B cell (primary cell): Measurements from ENCODE around the gene TBX1. TPM values are rescaled to one million over a fixed set of nuclear protein-coding genes. Genes with fewer than 3 reads are reported as not detected.

ENCODE experiments used
- ATAC-seq: fragments of 200-7000 bp; cut with Tn5 transposase; one replicate; pipeline ENCODE4 v1.10.0; 2021; ENCODE audit warnings: low read depth, mild to moderate bottlenecking, moderate number of reproducible peaks, moderate library complexity
- CTCF ChIA-PET: fragments of 350-600 bp; sonication (Branson Sonifier 250); formaldehyde crosslinking; loops from one replicate; lab custom pipeline; 2021; ENCODE audit warnings: antibody characterized with exemption, inconsistent platforms; lab: Charles Lee
- POLR2A ChIA-PET: fragments of 350-600 bp; sonication (Branson Sonifier 250); formaldehyde crosslinking; loops from one replicate; lab custom pipeline; 2021; ENCODE audit warnings: antibody characterized with exemption; lab: Charles Lee
- DNase-seq: peaks from one replicate; pipeline ENCODE4 v3.0.0; 2013
- H2AFZ ChIP-seq: 2 replicates; pipeline ENCODE4 v1.6.1; 2012; ENCODE audit warnings: mild to moderate bottlenecking, low read depth, low read length; ENCODE audit not compliant: insufficient read depth, poor library complexity, severe bottlenecking
- H3K27ac ChIP-seq, 2 donors: 1 replicate in 1 of 2; 2 replicates in 1 of 2; pipeline ENCODE4 v1.5.1; 2012 to 2013; ENCODE audit warnings: low read length in 2 of 2, mild to moderate bottlenecking in 2 of 2, moderate library complexity in 1 of 2
- H3K27me3 ChIP-seq, 4 experiments: fragments of 200-600 bp in 1 of 4; sonication (generic) in 1 of 4; replicated peaks in 1 of 4; 1 replicate in 2 of 4; 2 replicates in 2 of 4; pipeline versions ENCODE4 v1.6.1 to v1.7.0; 2013 to 2016; ENCODE audit warnings: low read length in 3 of 4, mild to moderate bottlenecking in 2 of 4, mixed read lengths in 1 of 4, moderate library complexity in 1 of 4; ENCODE audit not compliant: insufficient read depth in 4 of 4, control insufficient read depth in 3 of 4; ENCODE audit errors: control extremely low read depth in 1 of 4
- H3K36me3 ChIP-seq, 2 experiments: replicated peaks in 1 of 2; 1 replicate in 1 of 2; 2 replicates in 1 of 2; pipeline versions ENCODE4 v1.6.1 to v1.7.1; 2013; ENCODE audit warnings: low read length in 1 of 2; ENCODE audit not compliant: insufficient read depth in 2 of 2, control insufficient read depth in 1 of 2; ENCODE audit errors: control extremely low read depth in 1 of 2, extremely low read depth in 1 of 2
- H3K4me1 ChIP-seq, 2 donors: fragments of 200-600 bp in 1 of 2; sonication (generic) in 1 of 2; 1 replicate in 1 of 2; 2 replicates in 1 of 2; pipeline versions ENCODE4 v1.5.1 to v1.6.1; 2013 to 2017; ENCODE audit warnings: low read length in 2 of 2; ENCODE audit not compliant: control insufficient read depth in 2 of 2, insufficient read depth in 2 of 2
- H3K4me2 ChIP-seq: replicated peaks from 2 replicates; pipeline ENCODE3; 2012; ENCODE audit warnings: mild to moderate bottlenecking, low read depth, low read length; ENCODE audit not compliant: poor library complexity, severe bottlenecking
- H3K4me3 ChIP-seq, 5 experiments: fragments of 200-600 bp in 1 of 5; sonication (generic) in 1 of 5; 1 replicate in 3 of 5; 2 replicates in 2 of 5; pipeline versions ENCODE4 v1.5.1 to v1.7.0; 2011 to 2016; ENCODE audit warnings: low read length in 4 of 5, mild to moderate bottlenecking in 4 of 5, low read depth in 2 of 5, control low read depth in 1 of 5, moderate library complexity in 1 of 5; ENCODE audit not compliant: insufficient read depth in 1 of 5; ENCODE audit errors: control extremely low read depth in 1 of 5, extremely low read depth in 1 of 5
- H3K79me2 ChIP-seq: fragments of 200-600 bp; sonication (generic); one replicate; pipeline ENCODE4 v1.6.0; 2016; ENCODE audit warnings: low read length; ENCODE audit not compliant: control insufficient read depth, insufficient read depth
- H3K9ac ChIP-seq: fragments of 200-600 bp; sonication (generic); 2 replicates; pipeline ENCODE4 v1.6.1; 2017; ENCODE audit warnings: mild to moderate bottlenecking, low read length, moderate library complexity
- H3K9me3 ChIP-seq, 3 donors: one replicate each; pipeline versions ENCODE4 v1.6.1 to v1.7.1; 2013; ENCODE audit warnings: low read length in 2 of 3; ENCODE audit not compliant: control insufficient read depth in 2 of 3, insufficient read depth in 1 of 3; ENCODE audit errors: control extremely low read depth in 1 of 3
- H4K20me1 ChIP-seq: 2 replicates; pipeline ENCODE4 v1.6.0; 2012; ENCODE audit warnings: mild to moderate bottlenecking, low read length; ENCODE audit not compliant: insufficient read depth, control insufficient read depth, poor library complexity, severe bottlenecking
- H3K27ac Mint-ChIP-seq: one replicate; pipeline ENCODE4 v1.8.0; 2021; ENCODE audit warnings: mixed read lengths
- H3K27me3 Mint-ChIP-seq: one replicate; pipeline ENCODE4 v1.8.0; 2021; ENCODE audit warnings: mixed read lengths
- H3K4me1 Mint-ChIP-seq: one replicate; pipeline ENCODE4 v1.8.0; 2021; ENCODE audit warnings: mixed read lengths
- H3K4me3 Mint-ChIP-seq: one replicate; pipeline ENCODE4 v1.8.0; 2021; ENCODE audit warnings: mixed read lengths
- H3K9me3 Mint-ChIP-seq: one replicate; pipeline ENCODE4 v1.8.0; 2022; ENCODE audit warnings: mixed read lengths; ENCODE audit not compliant: insufficient read depth
- CTCF ChIP-seq: fragments of 200-600 bp; IDR thresholded peaks from one replicate; pipeline ENCODE4 v1.8.0; 2022; ENCODE audit warnings: antibody characterized with exemption, mild to moderate bottlenecking
- EZH2 ChIP-seq: IDR thresholded peaks from 2 replicates; pipeline ENCODE4 v1.6.1; 2012; ENCODE audit warnings: borderline replicate concordance, low read depth, mild to moderate bottlenecking, moderate library complexity, low read length; ENCODE audit not compliant: insufficient read depth, poor library complexity, severe bottlenecking
- WGBS: methylation state at CpG from one replicate; pipeline ENCODE4 v1.1.5; 2013; ENCODE audit warnings: missing lambda C conversion rate; ENCODE audit not compliant: insufficient coverage; 5-methylcytosine and 5-hydroxymethylcytosine counted together
- intact Hi-C: fragments of 100-400 bp; cut with micrococcal nuclease; formaldehyde crosslinking; loops from one replicate; pipeline ENCODE4 v1.10.0; 2022
- polyA plus RNA-seq: library from polyadenylated mRNA; depleted of rRNA; stranded (reverse); fragments of >200 nt; gene quantifications from 2 replicates; pipeline ENCODE4 v1.2.3, GENCODE V29; 2012
- total RNA-seq, 2 donors: library from RNA; stranded (reverse); fragments of 120-200 nt in 1 of 2; gene quantifications; 1 replicate in 1 of 2; 2 replicates in 1 of 2; pipeline versions ENCODE4 v1.2.3 to v1.2.4, GENCODE V29; 2013 to 2022

The TBX1 gene
- total and polyA plus RNA-seq, 2 donors (not counting 1 experiment from before 2014, with no cell fraction given) = not detected

- TF ChIP-seq EZH2 = no peak
- TF ChIP-seq CTCF = no peak
- Histone ChIP-seq H3K9ac (no peak overlapping the region), H3K36me3 (no peaks in the 10 kb centered on the region), H3K4me3 (no peak overlapping the region), H3K27me3 (peaks cover 0 to 73% (median 25%) of the 10 kb centered on the region in 4 experiments), H3K27ac (no peak overlapping the region), H3K79me2 (no peaks in the 10 kb centered on the region), H3K9me3 (peaks cover 0 to 22% (median 0%) of the 10 kb centered on the region in 3 donors), H4K20me1 (no peaks in the 10 kb centered on the region), H3K4me1 (peaks cover 23 to 38% of the 10 kb centered on the region in 2 donors), H3K4me2 (no peak overlapping the region), H2AFZ (peak overlapping the region; percentile 59)
- no peak overlapping the region for H3K27ac Mint-ChIP-seq
- WGBS = 93% methylated on average over 12 of the region's 12 CpGs
- DNase-seq (no peak), ATAC-seq (no peak)
- H3K4me1 Mint-ChIP-seq = peaks cover 19% of the 10 kb centered on the region
- no peaks in the 10 kb centered on the region for H3K9me3 Mint-ChIP-seq
- peak overlapping the region; percentile 74 for H3K4me3 Mint-ChIP-seq
- ChIA-PET POLR2A (no interaction called here), CTCF (interaction anchor here (0.8 to 1.7 kb wide), 2 partner anchors 11 to 191 kb away, joined by 4 read pairs; no protein-coding TSS in a partner anchor)
- peaks cover 38% of the 10 kb centered on the region for H3K27me3 Mint-ChIP-seq
- intact Hi-C loops = no loop called here
Measured at GRCh38 chr22:19719488-19720021, 41.0 kb upstream of the TBX1 start.

- peaks cover 0 to 22% (median 0%) of the 10 kb centered on the region in 3 donors for H3K9me3 ChIP-seq
- no peaks in the 10 kb centered on the region for H4K20me1 ChIP-seq
- no peak overlapping the region for H3K9ac ChIP-seq
- peaks cover 0 to 72% (median 23%) of the 10 kb centered on the region in 4 experiments for H3K27me3 ChIP-seq
- no peaks in the 10 kb centered on the region for H3K36me3 ChIP-seq
- DNase-seq (no peak), ATAC-seq (no peak)
- no peak overlapping the region for H3K27ac ChIP-seq
- TF ChIP-seq EZH2 = no peak
- TF ChIP-seq CTCF = no peak
- no peak overlapping the region for H3K27ac Mint-ChIP-seq
- H2AFZ ChIP-seq = no peak overlapping the region
- CTCF ChIA-PET = interaction anchor here (0.8 to 1.7 kb wide), 3 partner anchors 10 to 190 kb away, joined by 4 read pairs; no protein-coding TSS in a partner anchor
- peak overlapping the region; percentile 74 for H3K4me3 Mint-ChIP-seq
- peaks cover 18 to 34% of the 10 kb centered on the region in 2 donors for H3K4me1 ChIP-seq
- H3K4me2 ChIP-seq = no peak overlapping the region
- intact Hi-C loops = no loop called here
- no peaks in the 10 kb centered on the region for H3K79me2 ChIP-seq
- H3K9me3 Mint-ChIP-seq = no peaks in the 10 kb centered on the region
- peaks cover 43% of the 10 kb centered on the region for H3K27me3 Mint-ChIP-seq
- WGBS = 94% methylated on average over 26 of the region's 26 CpGs
- H3K4me3 ChIP-seq = no peak overlapping the region
- POLR2A ChIA-PET = no interaction called here
- peaks cover 22% of the 10 kb centered on the region for H3K4me1 Mint-ChIP-seq
Measured at GRCh38 chr22:19720150-19720827, 40.3 kb upstream of the TBX1 start.
